GM12891 (cell line): ENCODE measurements around the gene DSCAM.
"Not testable (repeated sequence)": the region's sequence is repeated elsewhere in the genome, so short reads cannot be mapped to it uniquely, and the experiment has no call there.

Source experiments
- DNase-seq: peaks from one replicate; pipeline ENCODE4 v3.0.0; 2011; ENCODE audit warnings: low spot score; ENCODE audit not compliant: insufficient read length
- FAIRE-seq: peaks from 2 replicates; lab custom pipeline; 2011; peaks lifted over from hg19 to GRCh38; lab: Jason Lieb, UNC
- PAX5 ChIP-seq: IDR thresholded peaks from 2 replicates; pipeline ENCODE4 v1.6.1; 2011; ENCODE audit warnings: low read length, moderate library complexity, mild to moderate bottlenecking; ENCODE audit not compliant: insufficient read depth, severe bottlenecking
- POLR2A ChIP-seq: IDR thresholded peaks from 2 replicates; pipeline ENCODE4 v1.6.1; 2011; ENCODE audit warnings: low read depth, low read length, control low read depth
- POLR2AphosphoS5 ChIP-seq: IDR thresholded peaks from 2 replicates; pipeline ENCODE4 v1.6.1; 2011; ENCODE audit warnings: low read depth, low read length, control low read depth
- POU2F2 ChIP-seq: IDR thresholded peaks from 2 replicates; pipeline ENCODE4 v1.6.1; 2011; ENCODE audit warnings: low read depth, mild to moderate bottlenecking, control low read depth, low read length, moderate library complexity
- SPI1 ChIP-seq: IDR thresholded peaks from 2 replicates; pipeline ENCODE4 v1.6.1; 2011; ENCODE audit warnings: low read depth, low read length, control low read depth
- TAF1 ChIP-seq: IDR thresholded peaks from 2 replicates; pipeline ENCODE4 v1.6.1; 2011; ENCODE audit warnings: low read depth, low read length, control low read depth

The DSCAM gene

DNA sequence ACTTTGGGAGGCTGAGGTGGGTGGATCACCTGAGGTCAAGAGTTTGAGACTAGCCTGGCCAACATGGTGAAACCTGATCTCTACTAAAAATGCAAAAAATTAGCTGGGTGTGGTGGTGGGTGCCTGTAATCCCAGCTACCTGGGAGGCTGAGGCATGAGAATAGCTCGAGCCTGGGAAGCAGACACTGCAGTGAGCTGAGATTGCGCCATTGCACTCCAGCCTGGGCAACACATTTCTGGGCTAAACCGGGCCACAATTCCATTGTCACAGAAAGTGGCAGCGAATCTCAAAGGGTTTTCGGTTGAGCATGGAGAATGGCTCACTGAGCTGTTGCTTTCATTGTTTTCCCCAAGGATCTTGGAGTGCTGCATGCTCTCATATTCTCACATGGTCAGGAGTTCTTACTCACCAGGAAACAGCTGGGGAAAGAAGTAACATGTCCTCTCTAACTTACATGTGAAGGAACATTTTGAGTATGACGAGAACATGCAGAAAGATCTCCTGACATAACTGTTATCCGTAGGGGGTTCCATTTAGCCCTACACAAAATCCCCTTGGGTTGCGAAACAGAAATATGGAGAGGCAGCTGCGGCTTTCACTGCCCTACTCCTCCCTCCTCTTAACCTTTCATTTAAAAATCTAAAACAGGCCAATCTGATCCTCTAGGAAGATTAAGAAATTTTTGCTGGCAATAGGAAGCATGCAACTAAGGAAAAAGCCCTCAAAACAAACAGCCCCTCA is 638.6 kb downstream of the DSCAM start:
- FAIRE-seq (no peak), DNase-seq (no peak)
- TF ChIP-seq POLR2AphosphoS5 = no peak
- no peak for TF ChIP-seq PAX5
- no peak for TF ChIP-seq POLR2A
- no peak for TF ChIP-seq TAF1
- no peak for TF ChIP-seq SPI1
- TF ChIP-seq POU2F2 = no peak

DNA sequence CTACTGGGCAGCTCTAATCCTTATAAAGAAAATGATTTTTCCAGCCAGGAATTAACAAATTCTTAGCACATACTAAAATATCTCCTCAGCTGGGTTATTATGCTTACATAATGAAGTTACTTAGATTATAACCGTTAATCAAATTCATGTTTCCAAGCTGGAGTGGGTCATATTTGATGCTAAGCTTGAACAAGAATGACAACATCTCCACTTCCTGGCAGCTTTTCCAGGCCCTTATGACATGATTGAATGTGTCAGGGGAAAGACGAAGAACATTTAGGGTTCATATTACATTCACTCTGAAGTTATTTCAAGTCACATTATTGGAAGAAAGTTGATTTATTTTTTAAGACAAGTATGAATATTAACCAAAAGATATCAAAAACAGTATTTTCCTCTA is 646.0 kb downstream of the DSCAM start:
- DNase-seq (no peak), FAIRE-seq (no peak)
- no peak for TF ChIP-seq POU2F2
- no peak for TF ChIP-seq POLR2A
- no peak for TF ChIP-seq POLR2AphosphoS5
- TF ChIP-seq PAX5 = no peak

DNA sequence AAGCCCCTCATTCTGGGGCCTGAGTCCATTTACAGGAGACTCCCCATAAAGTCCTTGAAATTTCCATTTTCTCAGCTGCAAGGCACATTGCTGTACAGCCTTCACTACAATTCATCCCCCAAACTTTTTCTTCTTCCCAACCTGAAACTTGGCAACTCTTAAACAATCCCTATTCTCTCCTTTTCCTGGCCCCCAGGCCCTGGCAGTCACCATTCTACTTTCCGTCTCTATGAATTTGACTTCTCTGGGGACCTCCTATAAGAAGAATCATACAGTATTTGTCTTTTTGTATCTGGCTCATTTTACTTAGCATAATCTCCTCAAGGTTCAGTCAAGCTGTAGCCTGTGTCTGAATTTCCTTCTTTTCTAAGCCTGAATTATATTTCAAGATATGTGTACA is 646.8 kb downstream of the DSCAM start:
- DNase-seq (no peak), FAIRE-seq (no peak)
- TF ChIP-seq PAX5 = no peak
- no peak for TF ChIP-seq POLR2A
- no peak for TF ChIP-seq SPI1
- TF ChIP-seq POLR2AphosphoS5 = no peak
- no peak for TF ChIP-seq POU2F2
- TF ChIP-seq TAF1 = no peak

DNA sequence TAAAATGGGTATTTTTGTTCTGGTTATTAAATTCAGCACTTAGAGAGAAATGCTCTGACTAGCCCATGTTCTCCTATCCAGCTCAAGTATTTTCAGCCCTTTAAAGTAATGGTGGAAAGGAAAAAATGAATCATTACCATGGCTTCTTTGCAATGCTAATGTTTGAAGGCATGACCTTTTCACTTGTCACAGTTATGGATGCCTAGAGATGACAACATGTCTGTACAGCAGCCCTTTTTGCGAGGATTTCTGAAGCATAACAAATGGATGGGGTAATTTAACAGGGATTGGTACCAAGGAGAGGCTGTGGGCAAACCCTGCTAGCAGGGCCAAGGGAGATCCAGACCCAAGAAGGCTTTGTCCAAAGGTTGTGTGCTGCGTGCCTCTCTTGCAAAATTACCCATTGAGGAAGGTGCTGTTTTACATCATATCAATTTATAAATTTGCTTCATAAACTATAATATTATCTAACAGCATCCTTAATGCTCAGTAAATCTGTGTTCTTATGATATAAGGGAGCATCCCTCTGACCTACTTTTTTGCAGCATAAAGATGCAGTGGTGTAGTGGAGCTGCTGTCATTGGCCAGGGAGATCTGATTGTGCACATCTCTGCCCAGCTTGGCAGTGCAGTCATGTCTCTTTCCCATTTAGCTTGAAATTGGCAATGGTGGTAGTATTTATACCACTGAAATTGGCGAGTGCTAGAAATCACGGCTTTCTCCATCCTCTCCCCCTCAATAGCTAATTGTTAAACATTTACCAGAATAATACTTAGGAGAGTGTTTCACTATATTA is 652.6 kb downstream of the DSCAM start:
- no peak for DNase-seq
- TF ChIP-seq TAF1 (no peak), POU2F2 (no peak), PAX5 (no peak), POLR2A (no peak), SPI1 (no peak), POLR2AphosphoS5 (no peak)
- no peak for FAIRE-seq

DNA sequence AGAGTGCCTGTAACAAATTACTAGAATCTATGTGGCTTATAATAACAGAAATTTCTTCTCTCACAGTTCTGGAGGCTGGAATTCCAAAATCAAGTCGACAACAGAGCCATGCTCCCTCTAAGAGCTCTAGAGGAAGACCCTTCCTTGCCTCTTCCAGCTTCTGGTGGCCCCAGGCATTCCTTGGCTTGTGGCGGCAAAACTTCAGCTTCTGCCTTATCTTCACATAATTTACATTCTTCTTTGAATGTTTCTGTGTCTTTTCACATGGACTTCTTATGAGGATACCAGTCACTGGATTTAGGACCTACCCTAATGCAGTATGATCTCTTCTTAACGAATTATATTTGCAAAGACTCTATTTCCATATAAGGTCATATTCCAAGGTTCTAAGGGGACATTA is 655.3 kb downstream of the DSCAM start:
- TF ChIP-seq POU2F2 (no peak), POLR2AphosphoS5 (no peak), SPI1 (no peak), POLR2A (no peak), TAF1 (no peak), PAX5 (no peak)
- FAIRE-seq (no peak), DNase-seq (no peak)

DNA sequence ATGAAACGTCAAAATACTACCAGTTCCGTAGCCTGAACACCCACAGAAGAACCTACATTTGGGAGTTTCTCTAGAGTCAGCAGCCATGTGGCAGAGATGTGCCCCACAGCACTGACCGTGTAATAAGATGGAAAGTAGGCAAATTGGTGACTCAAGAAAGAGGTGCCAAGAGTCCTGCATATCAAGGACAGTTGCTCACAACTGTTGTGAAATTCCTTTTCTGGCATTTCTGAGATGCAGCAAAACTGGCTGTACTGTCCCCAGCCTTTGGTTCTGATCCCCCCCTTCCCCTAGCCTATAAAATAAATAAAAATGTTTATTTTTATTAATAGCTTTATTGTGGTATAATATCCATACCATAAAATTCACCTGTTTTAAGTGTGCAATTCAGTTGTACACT is 655.8 kb downstream of the DSCAM start:
- no peak for FAIRE-seq
- no peak for TF ChIP-seq POU2F2
- TF ChIP-seq POLR2AphosphoS5 = no peak
- no peak for TF ChIP-seq TAF1
- no peak for TF ChIP-seq SPI1
- TF ChIP-seq POLR2A = no peak
- TF ChIP-seq PAX5 = no peak
- DNase-seq = no peak

DNA sequence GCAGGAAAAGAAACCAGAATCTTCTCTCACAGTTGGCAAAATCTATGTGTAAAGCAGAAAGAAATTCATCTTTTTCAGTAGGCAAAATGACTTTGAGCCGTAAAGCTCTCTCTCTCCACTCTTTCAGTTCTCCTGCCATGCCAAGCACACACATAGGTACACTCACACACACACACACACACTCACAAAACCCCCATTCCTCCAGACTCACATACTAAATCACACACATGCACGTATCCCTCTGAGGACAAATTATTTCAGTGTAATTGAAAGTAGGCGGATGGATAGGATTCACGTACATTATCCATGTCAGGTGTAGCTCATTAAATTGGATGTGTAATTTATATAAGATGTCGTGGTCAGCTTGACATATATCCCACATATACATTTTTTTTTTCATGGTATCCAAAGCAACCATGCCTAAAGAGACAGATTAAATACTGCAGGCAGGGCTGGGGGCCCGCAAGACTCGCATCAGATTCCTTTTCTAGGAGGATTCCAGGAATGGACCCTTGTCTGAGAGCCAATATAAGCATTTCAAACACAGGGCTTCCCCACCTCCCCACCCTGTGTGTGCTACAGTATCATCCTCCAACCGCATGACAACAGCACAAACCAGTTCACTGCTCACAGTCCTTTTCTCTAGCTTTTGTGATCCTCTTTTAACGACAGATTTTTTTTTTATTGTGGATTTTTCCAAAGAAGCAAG is 658.9 kb downstream of the DSCAM start:
- no peak for DNase-seq
- TF ChIP-seq TAF1 (no peak), POLR2AphosphoS5 (no peak), POU2F2 (no peak)
- FAIRE-seq = no peak

DNA sequence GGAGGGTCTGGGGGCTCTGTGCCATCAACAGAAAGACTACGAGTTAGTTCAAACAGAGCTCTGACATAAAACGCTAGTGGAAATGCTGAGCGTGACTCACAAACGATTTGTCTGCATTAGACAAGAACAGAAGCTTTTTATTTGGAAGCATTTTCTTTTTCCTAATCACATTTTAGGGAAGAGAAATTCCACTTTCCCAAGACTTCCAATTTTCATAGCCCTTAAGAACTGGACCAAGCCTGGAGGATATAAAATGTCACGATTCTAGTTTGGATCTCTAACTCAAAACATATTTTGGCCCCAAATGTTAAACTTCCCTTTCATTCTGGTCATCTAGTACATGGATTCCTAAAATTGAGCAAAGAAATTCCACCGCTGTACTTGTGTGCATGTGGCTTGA is 659.7 kb downstream of the DSCAM start:
- FAIRE-seq (no peak), DNase-seq (no peak)
- TF ChIP-seq PAX5 (no peak), SPI1 (no peak), POU2F2 (no peak), TAF1 (no peak), POLR2A (no peak), POLR2AphosphoS5 (no peak)

DNA sequence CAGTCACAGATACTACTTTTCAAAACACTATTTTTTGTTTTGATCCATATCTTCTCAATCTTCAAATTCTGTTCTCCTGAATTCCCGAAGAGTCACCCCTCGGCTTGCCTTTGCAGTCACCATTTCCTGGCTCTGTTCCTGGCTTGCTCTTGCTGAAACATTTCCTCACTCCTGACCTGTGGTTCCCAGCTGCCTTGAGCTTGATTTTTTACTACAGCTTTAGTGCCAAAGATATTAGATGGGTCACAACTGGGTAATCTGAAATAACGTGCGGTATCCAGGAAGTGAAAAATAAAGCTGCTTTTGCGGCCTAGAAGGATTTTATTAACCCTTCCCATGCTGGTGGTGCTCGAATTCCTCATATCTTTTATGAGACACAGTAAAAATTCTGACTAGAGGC is 660.9 kb downstream of the DSCAM start:
- no peak for FAIRE-seq

DNA sequence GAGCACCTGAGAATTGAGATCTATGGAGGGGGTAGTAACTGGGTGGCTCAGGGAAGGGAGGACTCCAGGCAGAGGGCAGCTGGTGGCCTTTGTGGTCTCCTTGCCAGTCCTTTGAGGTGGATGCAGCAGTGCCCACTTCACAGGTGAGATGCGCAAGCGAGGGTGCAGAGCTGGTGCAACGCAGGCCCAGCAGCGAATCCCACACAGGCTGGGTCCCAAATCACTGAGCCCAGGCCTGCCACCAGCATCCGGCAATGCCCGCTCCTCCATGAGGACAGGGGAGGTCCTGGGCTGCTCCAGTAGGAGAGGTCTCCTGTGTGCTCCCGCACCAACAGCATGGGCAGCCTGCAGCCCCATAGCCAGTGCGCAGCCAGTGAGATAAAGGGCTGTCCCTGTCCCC is 661.8 kb downstream of the DSCAM start:
- TF ChIP-seq SPI1 (no peak), POU2F2 (no peak), PAX5 (no peak), POLR2A (no peak), POLR2AphosphoS5 (no peak), TAF1 (no peak)
- FAIRE-seq = no peak

More for the DNA sequence above, 660.9 kb downstream of the DSCAM start:
- DNase-seq = no peak
- no peak for TF ChIP-seq POU2F2

DNA sequence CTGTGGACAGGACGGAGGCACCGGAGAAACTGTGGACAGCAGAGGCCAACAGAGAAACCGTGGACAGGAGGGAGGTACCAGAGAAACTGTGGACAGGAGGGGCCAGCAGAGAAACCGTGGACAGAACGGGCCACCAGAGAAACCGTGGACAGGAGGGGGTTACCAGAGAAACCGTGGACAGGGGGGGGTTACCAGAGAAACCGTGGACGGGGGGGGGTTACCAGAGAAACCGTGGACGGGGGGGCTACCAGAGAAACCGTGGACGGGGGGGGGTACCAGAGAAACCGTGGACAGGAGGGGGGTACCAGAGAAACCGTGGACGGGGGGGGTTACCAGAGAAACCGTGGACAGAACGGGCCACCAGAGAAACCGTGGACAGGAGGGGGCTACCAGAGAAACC is 664.5 kb downstream of the DSCAM start:
- FAIRE-seq, DNase-seq: not testable (repeated sequence)

More for the DNA sequence above, 661.8 kb downstream of the DSCAM start:
- no peak for DNase-seq
